ENCODE data around the gene OR1D5. TPM values are rescaled to one million over a fixed set of nuclear protein-coding genes. Genes with fewer than 3 reads are reported as not detected.

The OR1D5 gene
- total and polyA plus RNA-seq, 2 of the 8 experiments (the other 6 are each of a cell fraction or from before 2014, with no cell fraction given), result not detected

- TF ChIP-seq BACH1 (IDR thresholded peaks at IDR 0.05; ENCODE audit: low read length) (no peak), USF2 (IDR thresholded peaks at IDR 0.05; ENCODE audit: low read length) (no peak), CREB1 (IDR thresholded peaks at IDR 0.05) (no peak)
These were observed 26.1 kb downstream of the OR1D5 start (continued) for GRCh38 chr17:3037259-3037658.
